Measurements from ENCODE around the gene RRBP1. TPM values are rescaled to one million over a fixed set of nuclear protein-coding genes. Genes with fewer than 3 reads are reported as not detected.
A peak's percentile ranks its signal among the peaks of the same experiment; 100 is the strongest.

Gene RRBP1
- total RNA-seq, 1 donor from 2014 or later: 222 TPM

DNA sequence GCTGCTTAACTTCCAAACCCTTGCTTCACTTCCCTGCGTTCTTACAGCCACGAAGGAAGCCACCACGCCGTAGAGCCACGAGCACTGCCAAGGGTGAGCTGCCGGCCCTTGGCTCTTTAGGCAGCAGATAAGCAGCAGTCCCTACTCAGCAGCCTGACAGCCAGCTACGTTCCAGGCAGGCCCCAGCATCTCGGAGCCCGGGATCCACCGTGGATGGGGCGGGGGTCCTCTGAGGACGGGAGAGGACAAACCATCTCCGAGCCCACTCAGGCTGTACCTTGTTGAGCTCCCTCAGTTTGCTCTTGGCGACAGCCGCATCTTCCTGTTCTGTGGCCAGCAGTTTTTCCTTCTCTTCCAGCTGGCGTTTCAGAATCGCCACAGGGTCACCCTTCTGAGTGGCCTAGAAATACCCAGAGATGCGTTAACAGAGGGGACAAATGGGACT is 40.5 kb downstream of the RRBP1 start:
- no peak overlapping the region for H3K27ac Mint-ChIP-seq
- no peak for DNase-seq (ENCODE audit: low spot score, unreplicated experiment)
- TF ChIP-seq CTCF (IDR thresholded peaks at IDR 0.05; ENCODE audit: unreplicated experiment): no peak
- no peak overlapping the region for H3K4me3 Mint-ChIP-seq (ENCODE audit: low read depth)
- H3K9me3 Mint-ChIP-seq (ENCODE audit: low read depth): no peaks in the 10 kb centered on the region
- H3K27me3 Mint-ChIP-seq: no peaks in the 10 kb centered on the region
- H3K4me1 Mint-ChIP-seq (ENCODE audit: low read depth): peaks cover 11% of the 10 kb centered on the region
- peaks cover 6% of the 10 kb centered on the region for H3K36me3 Mint-ChIP-seq (ENCODE audit: insufficient read depth)

- Mint-ChIP-seq H3K4me3 (ENCODE audit: low read depth) (no peak overlapping the region), H3K9me3 (ENCODE audit: low read depth) (no peaks in the 10 kb centered on the region), H3K27ac (no peak overlapping the region)
Observed at GRCh38 chr20:17640875-17641378, 41.1 kb downstream of the RRBP1 start.

DNA sequence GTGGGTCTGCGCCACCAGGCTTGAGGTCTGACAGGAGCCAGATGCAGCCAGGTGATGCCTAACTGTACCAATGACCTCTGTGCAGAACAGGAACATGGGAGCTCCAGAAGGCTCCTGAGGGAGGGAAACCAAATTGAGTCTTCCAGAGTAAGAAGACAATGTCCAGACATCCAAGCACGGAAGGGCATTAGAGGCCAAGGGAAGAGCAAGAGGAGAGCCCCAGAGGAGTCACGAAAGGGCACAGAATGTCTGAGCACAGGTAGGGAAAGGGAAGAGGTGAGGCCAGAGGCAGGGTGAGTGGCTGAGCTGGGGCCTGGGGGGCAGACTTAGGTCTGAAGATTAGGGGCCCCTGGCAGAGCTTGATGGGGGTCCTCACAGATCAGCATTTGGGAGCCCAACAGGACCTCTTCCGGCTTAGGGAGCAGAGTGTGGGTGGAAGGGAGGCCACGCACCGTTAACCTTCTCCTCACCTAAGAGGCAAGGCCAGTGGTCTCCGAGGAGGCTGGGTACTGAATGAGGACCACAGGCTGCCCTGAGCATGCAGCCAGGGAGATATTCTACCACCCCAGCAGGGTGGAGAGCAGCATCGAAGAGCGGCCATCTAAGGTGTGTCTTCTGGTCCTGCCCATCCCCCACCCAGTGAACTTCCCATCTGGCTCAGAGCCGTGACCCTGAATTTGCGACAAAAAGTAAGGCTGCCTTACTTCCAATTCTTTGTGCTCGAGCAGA is 41.7 kb downstream of the RRBP1 start:
- H3K9me3 Mint-ChIP-seq (ENCODE audit: low read depth): no peaks in the 10 kb centered on the region
- no peak overlapping the region for H3K4me3 Mint-ChIP-seq (ENCODE audit: low read depth)
- H3K4me1 Mint-ChIP-seq (ENCODE audit: low read depth): peaks cover 6% of the 10 kb centered on the region
- TF ChIP-seq CTCF (IDR thresholded peaks at IDR 0.05; ENCODE audit: unreplicated experiment): no peak
- H3K27me3 Mint-ChIP-seq: no peaks in the 10 kb centered on the region
- peaks cover 8% of the 10 kb centered on the region for H3K36me3 Mint-ChIP-seq (ENCODE audit: insufficient read depth)
- DNase-seq (ENCODE audit: low spot score, unreplicated experiment): no peak
- H3K27ac Mint-ChIP-seq: peak overlapping the region; percentile 76

More at GRCh38 chr20:17640875-17641378, 41.1 kb downstream of the RRBP1 start:
- peaks cover 6% of the 10 kb centered on the region for H3K36me3 Mint-ChIP-seq (ENCODE audit: insufficient read depth)
- DNase-seq (ENCODE audit: low spot score, unreplicated experiment): no peak
- H3K4me1 Mint-ChIP-seq (ENCODE audit: low read depth): peaks cover 6% of the 10 kb centered on the region
- no peak for TF ChIP-seq CTCF (IDR thresholded peaks at IDR 0.05; ENCODE audit: unreplicated experiment)
- H3K27me3 Mint-ChIP-seq: no peaks in the 10 kb centered on the region

- Mint-ChIP-seq H3K4me1 (ENCODE audit: low read depth) (no peaks in the 10 kb centered on the region), H3K27ac (no peak overlapping the region), H3K4me3 (ENCODE audit: low read depth) (no peak overlapping the region), H3K36me3 (ENCODE audit: insufficient read depth) (peaks cover 9% of the 10 kb centered on the region), H3K27me3 (no peaks in the 10 kb centered on the region), H3K9me3 (ENCODE audit: low read depth) (no peaks in the 10 kb centered on the region)
- no peak for DNase-seq (ENCODE audit: low spot score, unreplicated experiment)
- no peak for TF ChIP-seq CTCF (IDR thresholded peaks at IDR 0.05; ENCODE audit: unreplicated experiment)
Observed at GRCh38 chr20:17638835-17639407, 43.1 kb downstream of the RRBP1 start.

DNA sequence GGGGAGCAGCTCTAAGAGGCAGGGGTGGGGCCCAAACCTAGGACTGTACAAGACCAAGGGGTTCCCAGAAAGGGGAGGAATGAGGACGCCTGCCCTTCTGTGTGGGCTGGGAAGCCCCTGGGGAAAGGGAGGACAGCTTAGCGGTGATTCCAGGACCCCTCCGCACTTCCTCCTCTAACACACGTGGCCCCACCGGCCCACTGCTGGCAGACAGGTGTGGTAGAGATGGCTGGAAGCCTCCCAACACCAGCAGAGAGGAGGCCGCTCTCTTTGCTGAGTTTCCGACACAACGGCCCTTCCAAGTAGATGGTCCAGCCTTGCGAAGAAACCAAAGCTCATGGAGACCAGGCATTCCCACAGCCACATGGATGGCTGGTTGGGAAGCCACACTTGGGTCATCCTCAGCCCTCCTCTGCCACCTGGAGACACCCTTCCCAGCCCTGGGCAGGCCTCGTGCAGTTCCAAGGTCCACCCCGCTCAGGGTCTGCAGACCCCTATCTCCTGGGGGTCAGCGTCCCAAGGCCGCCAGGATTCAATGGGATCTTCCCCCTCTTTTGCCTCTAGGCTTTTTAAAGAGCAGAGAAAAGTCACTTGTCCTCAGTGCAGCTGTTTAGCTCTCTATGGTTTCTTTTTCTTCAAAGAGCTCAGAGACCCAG is 43.9 kb downstream of the RRBP1 start:
- peaks cover 11% of the 10 kb centered on the region for H3K36me3 Mint-ChIP-seq (ENCODE audit: insufficient read depth)
- no peak overlapping the region for H3K27ac Mint-ChIP-seq
- no peaks in the 10 kb centered on the region for H3K4me1 Mint-ChIP-seq (ENCODE audit: low read depth)
- H3K27me3 Mint-ChIP-seq: no peaks in the 10 kb centered on the region
- no peak overlapping the region for H3K4me3 Mint-ChIP-seq (ENCODE audit: low read depth)
- no peak for TF ChIP-seq CTCF (IDR thresholded peaks at IDR 0.05; ENCODE audit: unreplicated experiment)
- no peaks in the 10 kb centered on the region for H3K9me3 Mint-ChIP-seq (ENCODE audit: low read depth)
- DNase-seq (ENCODE audit: low spot score, unreplicated experiment): no peak
